ENCODE data around the gene NFILZ.
"Not testable (repeated sequence)": the region's sequence is repeated elsewhere in the genome, so short reads cannot be mapped to it uniquely, and the experiment has no call there.

The NFILZ gene

DNA sequence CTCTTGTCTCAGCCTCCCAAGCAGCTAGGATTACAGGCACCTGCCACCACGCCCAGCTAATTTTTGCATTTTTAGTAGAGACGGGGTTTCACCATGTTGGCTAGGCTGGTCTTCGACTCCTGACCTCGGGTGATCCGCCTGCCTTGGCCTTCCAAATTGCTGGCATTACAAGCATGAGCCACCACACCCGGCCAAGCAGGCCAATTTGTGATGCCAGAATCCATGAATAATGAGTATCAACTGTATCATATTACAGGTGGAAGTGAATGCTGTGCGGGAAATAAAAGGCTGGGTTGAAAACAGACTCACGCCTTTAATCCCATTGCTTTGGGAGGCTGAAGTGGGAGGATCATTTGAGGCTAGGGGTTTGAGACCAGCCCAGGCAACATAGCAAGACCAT lies 3.6 kb upstream of the NFILZ start:
- no peak overlapping the region for H3K27ac ChIP-seq
- no peak for TF ChIP-seq ZFX (IDR thresholded peaks at IDR 0.05; ENCODE audit: borderline replicate concordance)
- TF ChIP-seq, protein P1, sequence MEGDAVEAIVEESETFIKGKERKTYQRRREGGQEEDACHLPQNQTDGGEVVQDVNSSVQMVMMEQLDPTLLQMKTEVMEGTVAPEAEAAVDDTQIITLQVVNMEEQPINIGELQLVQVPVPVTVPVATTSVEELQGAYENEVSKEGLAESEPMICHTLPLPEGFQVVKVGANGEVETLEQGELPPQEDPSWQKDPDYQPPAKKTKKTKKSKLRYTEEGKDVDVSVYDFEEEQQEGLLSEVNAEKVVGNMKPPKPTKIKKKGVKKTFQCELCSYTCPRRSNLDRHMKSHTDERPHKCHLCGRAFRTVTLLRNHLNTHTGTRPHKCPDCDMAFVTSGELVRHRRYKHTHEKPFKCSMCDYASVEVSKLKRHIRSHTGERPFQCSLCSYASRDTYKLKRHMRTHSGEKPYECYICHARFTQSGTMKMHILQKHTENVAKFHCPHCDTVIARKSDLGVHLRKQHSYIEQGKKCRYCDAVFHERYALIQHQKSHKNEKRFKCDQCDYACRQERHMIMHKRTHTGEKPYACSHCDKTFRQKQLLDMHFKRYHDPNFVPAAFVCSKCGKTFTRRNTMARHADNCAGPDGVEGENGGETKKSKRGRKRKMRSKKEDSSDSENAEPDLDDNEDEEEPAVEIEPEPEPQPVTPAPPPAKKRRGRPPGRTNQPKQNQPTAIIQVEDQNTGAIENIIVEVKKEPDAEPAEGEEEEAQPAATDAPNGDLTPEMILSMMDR (IDR thresholded peaks at IDR 0.05) = no peak

DNA sequence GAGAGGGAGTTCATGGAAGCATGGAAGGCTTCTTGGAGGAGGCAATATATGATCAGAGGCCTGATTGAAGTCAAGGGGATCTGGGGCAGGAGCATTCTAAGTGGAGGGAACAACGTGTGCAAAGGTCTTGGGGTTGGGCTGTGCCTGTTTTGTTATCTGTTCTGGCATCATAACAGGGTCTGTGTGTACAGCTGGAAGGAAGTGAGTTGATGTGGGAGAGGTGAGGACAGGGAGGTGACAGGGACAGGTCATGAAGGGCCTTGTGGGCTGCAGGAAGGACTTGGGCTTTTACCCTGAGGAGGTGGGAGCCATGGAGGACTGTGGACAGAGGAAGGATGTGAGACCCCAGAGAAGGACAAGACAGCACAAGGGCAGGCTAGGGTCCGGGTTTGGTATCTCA lies 1.2 kb upstream of the NFILZ start:
- H3K27ac ChIP-seq = no peak overlapping the region
- TF ChIP-seq, protein P1 (IDR thresholded peaks at IDR 0.05) = no peak
- TF ChIP-seq ZFX (IDR thresholded peaks at IDR 0.05; ENCODE audit: borderline replicate concordance) = no peak

DNA sequence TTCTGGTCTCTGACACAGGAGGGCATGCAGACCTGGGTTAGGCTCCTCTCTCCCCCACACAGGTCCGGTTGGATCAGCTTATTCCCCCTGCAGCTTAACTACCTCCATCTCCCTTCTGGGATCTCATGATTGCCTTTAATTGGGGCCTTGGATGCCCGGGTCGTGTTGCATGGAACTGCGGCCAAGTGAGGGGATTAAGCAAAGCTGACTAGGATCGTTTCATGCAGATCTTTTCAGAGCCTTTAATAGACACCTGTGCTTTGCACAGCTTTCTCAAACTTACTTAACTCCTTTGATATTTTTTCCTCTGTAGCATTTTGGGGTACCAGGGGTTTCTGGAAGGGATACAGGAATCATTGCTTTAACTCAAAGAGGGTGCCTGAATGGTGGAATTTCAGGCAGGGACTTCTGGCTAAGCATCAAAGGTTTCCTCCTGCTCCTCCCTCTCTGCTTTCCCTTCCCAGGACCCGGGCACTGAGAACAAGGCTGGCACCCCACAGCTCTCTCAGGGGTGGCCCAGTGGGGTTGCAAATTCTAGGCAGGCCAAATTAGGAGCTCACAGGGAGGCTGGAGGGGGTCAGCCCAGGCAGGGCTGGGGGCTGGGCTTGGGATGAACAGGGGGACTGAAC lies 477 bp downstream of the NFILZ start:
- TF ChIP-seq ZFX (IDR thresholded peaks at IDR 0.05; ENCODE audit: borderline replicate concordance) = no peak
- TF ChIP-seq, protein P1 (IDR thresholded peaks at IDR 0.05) = no peak
- H3K27ac ChIP-seq = no peak overlapping the region

DNA sequence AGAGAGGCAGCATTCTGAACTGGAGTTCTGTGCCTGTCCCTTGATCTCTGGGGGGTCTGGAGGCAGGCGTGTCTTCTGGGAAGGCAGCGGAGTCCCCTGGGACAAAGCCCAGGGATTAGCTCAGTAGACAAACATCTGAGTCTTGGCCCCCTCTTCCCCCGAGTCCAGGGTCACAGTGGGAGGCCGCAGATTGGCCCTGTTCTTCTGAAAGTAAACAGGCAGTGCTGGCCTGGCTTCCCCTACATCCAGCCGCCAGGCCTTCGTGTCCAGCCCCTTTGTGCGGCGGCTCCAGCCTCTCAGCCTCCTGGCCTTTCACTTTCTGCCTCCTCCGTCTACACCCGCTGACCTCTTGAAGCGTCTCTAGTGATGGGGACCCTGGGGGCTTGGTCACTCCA lies 989 bp downstream of the NFILZ start:
- no peak for TF ChIP-seq ZFX (IDR thresholded peaks at IDR 0.05; ENCODE audit: borderline replicate concordance)
- TF ChIP-seq, protein P1 (IDR thresholded peaks at IDR 0.05) = no peak
- no peak overlapping the region for H3K27ac ChIP-seq

DNA sequence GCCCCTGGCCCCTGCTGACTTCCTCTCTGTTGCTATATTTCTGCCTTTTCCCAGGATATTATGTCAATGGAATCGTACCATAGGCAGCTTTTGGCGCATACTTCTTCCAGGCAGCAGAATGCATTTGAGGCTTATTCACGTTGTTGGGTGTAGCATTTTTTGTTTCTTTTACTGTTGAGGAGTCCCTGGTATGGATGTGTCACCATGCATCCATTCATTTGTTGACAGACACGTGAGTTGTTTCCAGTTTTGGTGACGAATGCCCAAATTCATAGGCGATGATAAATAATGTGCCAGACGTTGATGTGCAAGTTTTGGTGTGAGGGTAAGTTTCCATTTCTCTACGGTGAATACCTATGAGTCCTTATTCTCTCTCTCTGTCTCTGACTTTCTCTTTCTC lies 5.0 kb downstream of the NFILZ start:
- TF ChIP-seq ZFX (IDR thresholded peaks at IDR 0.05; ENCODE audit: borderline replicate concordance) = no peak
- TF ChIP-seq, protein P1 (IDR thresholded peaks at IDR 0.05) = no peak
- no peak overlapping the region for H3K27ac ChIP-seq

DNA sequence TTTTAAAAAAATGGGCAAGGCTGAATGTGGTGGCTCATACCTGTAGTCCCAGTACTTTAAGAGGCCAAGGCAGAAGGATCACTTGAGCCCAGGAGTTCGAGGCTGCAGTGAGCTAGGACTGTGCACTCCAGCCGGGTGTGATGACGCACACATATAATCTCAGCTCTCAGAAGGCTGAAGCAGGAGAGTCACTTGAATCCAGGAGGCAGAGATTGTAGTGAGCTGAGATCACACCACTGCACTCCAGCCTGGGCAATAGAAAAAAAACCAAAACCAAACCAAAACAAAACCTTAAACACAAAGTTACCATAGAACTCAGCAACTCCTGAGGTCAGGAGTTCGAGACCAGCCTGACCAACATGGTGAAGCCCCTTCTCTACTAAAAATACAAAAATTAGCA lies 6.6 kb downstream of the NFILZ start:
- H3K27ac ChIP-seq = not testable (repeated sequence)

DNA sequence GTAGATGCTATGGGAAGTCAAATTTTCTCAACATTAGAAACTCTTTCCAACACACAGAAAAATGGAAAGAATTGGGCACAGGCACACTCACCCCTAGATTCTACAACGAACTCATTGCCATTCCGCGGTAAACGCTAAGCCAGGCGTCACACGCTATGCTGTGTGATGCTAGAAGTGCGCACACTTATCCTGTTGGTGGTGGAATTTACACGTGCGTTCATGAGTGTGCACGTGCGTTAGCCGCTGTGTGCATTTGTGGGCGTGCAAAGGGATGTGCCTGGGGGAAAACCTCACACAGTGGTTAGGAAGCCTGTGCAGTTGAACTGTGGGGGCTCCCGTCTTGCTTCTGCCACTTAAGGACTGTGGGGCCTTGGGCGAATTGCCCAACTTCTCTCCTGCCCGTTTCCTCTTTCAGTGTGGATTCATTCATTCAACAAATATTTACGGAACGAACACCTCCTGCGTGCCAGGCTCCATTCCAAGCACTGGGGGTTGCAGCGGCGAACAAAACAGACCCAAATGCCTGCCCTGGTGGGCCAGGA lies 7.7 kb downstream of the NFILZ start:
- TF ChIP-seq, protein P1 (IDR thresholded peaks at IDR 0.05) = no peak
- no peak for TF ChIP-seq ZFX (IDR thresholded peaks at IDR 0.05; ENCODE audit: borderline replicate concordance)
- no peak overlapping the region for H3K27ac ChIP-seq

Measured in 22Rv1 (cell line).